Adrenal gland (tissue), 5 donors: ENCODE results near the gene ZNF799.
"Not testable (repeated sequence)": the region's sequence is repeated elsewhere in the genome, so short reads cannot be mapped to it uniquely, and the experiment has no call there.

Source experiments
- CTCF ChIP-seq, 6 experiments: fragments of 450-650 bp in 4 of 6; fragments of 200-600 bp in 2 of 6; sonication (generic) in 1 of 6; IDR thresholded peaks; 1 replicate in 5 of 6; 2 replicates in 1 of 6; pipeline versions ENCODE4 v1.5.1 to v1.8.0; 2016 to 2021; ENCODE audit warnings: antibody characterized with exemption in 6 of 6, mild to moderate bottlenecking in 2 of 6, moderate library complexity in 1 of 6
- POLR2A ChIP-seq, 2 donors: fragments of 450-650 bp; IDR thresholded peaks; one replicate each; pipeline ENCODE4 v1.6.1; 2017; ENCODE audit warnings: antibody characterized with exemption in 2 of 2, mild to moderate bottlenecking in 2 of 2, moderate library complexity in 1 of 2
- donor health status: DM: no; HTN: no; CAD: no.

GRCh38 chr19:12391148-12391547 is 9.9 kb downstream of the ZNF799 start:
- TF ChIP-seq CTCF, POLR2A (IDR thresholded peaks at IDR 0.05): not testable (repeated sequence)
